HG02678 (cell line): ENCODE results near the gene WDR74.
A peak's percentile ranks its signal among the peaks of the same experiment; 100 is the strongest.
"Not testable (repeated sequence)": the region's sequence is repeated elsewhere in the genome, so short reads cannot be mapped to it uniquely, and the experiment has no call there.

Source experiments
- ATAC-seq: cut with Tn5 transposase; IDR thresholded peaks from one replicate; pipeline ENCODE4 v1.9.1; 2021; ENCODE audit warnings: mild to moderate bottlenecking, moderate library complexity; ENCODE audit not compliant: unreplicated experiment

Gene WDR74

DNA sequence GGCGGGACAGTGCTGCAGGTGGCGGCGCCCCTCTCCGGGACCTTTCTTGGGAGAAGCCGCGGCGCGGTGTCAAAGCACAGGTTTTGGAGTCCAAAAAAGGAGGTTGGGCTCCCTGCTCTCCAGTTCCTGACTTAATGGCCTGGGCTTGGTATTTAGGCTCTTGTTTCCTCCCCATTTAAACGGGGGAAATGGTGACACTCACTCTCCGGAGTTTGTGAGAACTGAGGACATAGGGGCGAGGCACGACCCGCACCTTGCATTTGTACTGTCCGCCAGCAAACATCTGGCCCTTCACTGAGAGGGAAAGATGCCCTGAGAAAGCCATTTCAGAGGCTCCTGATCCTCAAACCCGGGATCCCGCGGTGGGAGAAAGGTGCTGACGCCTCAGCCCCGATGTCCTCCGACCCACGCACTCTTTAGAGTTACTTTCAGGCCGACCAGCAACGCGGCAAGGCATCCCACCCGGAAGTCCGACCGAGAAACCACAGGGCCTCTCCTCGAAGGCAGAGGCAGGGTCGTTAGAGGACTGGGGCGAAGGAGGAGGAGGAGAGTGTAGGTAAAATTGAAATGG, 2.9 kb upstream of the WDR74 start:
- ATAC-seq, result no peak

DNA sequence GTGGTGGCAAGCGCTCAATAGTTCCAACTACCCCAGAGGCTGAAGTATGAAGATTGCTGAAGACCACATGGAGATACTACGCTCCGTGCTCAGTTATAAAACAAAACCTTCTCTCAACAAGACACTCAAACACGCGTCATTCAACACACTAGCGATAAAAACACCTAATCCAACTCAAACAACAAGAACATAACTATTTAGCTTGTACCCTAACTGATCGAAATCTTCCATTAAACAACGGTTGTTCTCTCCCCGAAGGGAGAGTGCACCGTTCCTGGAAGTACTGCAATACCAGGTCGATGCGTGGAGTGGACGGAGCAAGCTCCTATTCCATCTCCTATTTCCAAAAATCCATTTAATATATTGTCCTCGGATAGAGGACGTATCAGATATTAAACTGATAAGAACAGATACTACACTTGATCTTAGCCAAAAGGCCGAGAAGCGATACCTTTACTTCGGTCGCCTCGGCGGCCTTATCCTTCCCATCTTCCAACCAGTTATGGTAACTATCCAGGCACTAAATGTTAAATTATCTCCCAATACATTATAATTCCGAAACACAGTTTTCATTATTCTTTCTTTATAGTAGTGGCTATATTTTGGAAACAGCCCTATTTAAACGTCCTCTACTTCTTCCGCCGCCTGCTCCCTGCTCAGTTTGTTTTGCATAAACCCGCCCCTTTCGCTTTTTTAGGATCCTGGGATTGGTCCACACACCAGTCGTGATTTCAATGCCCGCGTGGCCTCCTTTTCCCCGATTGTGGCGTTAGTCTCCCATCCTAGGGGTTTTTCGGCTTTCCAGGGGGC, 2.2 kb upstream of the WDR74 start:
- peak; percentile 55 for ATAC-seq

DNA sequence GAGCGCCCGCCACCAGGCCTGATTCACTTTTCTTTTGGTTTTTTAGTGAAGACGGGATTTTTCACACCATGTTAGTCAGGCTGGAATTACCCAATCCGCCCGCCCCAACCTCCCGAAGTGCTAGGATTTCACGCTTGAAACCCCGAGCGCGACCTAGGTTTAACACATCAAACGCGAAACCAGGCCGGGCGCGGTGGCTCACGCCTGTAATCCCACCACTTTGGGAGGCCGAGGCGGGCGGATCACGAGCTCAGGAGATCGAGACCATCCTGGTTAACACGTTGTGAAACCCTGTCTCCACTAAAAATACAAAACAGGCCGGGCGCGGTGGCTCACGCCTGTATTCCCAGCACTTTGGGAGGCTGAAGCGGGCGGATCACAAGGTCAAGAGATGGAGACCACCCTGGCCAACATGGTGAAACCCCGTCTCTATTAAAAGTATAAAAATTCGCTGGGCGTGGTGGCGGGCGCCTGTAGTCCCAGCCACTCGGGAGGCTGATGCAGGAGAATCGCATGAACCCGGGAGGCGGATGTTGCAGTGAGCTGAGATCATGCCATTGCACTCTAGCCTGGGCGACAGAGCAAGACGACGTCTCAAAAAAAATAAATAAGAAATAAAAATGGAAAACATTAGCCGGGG, 1.5 kb upstream of the WDR74 start:
- ATAC-seq, result not testable (repeated sequence)

DNA sequence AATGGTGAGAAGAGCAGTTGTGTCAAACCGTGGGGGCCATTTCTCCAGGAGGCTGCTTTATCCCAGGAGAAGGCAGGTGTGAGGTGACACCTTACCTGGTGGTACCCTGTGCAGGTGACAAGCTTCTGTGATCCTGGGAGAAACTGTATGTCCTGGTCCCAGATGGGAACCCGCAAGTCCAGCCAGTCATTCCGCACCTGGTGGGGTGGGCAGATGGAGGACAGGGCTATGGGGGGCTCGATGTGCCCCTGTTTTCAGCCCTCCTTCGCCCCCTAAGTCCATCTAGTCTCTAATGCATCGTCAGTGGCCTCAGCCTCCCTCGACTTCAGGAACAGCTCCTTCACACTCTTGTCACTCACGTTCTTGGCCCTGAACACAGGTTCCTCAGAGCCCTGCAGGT, 4.1 kb downstream of the WDR74 start:
- ATAC-seq, result no peak

DNA sequence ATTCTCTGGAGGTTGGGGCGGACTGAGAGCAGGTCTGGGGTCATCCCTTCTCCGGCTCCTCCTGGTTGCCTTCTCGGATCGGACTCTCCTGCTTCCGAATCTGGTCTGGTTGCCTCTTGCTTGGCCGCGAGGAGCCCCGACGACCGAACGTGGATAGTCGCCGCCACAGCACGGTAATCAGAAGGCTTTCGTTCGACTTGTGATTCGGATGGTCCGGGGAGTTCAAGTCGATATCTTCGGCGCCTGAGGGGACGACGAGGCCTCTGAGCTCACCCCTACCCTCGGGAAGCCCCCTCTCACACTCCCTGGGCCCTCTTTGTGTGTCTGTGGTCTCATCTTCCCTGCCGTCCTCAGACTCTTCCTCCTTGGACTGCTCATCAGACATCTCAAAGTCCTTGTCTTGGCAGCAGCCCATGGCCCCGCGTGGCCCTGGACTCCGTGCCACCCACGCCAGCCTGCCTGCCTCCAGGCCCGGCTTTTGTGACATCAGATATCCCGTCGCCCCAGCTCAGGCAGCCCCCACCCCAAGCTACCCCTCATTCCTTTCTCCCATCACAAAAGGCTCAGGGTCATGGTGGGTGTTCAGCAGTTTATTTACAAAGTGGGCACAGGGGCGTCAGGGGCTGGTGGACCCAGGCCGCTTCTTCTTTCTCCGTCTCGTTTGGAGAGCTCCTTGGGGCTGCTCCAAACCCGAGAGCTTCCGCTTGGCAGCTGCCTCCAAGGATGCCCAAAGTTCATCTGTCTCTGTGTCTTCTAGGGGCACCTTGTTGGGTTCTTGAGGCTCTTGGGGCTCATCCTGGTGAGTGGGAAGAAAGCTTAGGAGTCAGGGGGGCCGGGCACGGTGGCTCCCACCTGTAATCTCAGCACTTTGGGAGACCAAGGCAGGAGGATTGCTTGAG, 6.8 kb downstream of the WDR74 start, which contains the start of gene TEX54:
Gene TEX54, minus strand, starts transcription at position 506 of the 899 bp plus-strand sequence.
- ATAC-seq, result peak; percentile 15

DNA sequence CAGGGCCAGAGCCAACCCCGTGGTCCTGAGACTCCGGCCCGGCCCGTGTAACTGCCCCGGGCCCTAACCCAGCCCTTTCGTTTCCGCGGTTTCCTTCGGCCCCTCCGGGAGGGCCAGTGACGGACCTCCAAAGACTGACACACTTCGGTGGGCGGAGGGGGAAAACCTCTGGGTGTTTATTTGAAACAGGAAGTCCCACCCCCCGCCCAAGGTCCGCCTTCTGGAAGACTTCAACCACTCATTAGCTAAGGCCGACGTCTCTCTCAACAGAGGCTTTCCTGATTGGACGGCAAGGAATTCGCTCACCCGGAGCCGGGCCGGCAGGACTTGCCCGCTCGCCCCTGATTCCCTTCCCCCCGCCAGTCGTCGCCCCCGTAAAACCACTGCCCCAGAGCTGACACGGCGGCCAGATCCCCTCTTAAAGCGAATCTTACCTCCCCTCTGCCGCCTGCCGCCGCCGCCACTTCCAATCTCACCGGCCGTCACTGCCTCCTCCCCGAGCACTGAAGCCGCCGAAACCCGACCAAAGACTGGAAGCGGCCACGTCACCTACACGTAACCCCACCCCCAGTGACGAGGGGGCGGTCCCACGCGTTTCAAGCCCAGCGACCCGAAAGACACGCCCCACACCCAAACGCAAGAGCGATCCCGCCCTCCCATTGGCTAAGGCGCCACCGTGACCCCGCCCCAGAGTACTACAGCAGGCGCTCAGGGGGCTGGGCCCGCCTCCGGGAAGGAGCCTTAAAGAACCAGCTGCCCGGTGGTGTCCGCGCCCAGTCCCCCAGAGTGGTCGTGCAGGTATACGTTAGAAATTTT, 7.7 kb downstream of the WDR74 start, which contains the start of gene STX5:
Gene STX5, minus strand, starts transcription at position 532 of the 816 bp plus-strand sequence. CDS start 808 bp downstream, outside the sequence.
- ATAC-seq, result peak; percentile 90

DNA sequence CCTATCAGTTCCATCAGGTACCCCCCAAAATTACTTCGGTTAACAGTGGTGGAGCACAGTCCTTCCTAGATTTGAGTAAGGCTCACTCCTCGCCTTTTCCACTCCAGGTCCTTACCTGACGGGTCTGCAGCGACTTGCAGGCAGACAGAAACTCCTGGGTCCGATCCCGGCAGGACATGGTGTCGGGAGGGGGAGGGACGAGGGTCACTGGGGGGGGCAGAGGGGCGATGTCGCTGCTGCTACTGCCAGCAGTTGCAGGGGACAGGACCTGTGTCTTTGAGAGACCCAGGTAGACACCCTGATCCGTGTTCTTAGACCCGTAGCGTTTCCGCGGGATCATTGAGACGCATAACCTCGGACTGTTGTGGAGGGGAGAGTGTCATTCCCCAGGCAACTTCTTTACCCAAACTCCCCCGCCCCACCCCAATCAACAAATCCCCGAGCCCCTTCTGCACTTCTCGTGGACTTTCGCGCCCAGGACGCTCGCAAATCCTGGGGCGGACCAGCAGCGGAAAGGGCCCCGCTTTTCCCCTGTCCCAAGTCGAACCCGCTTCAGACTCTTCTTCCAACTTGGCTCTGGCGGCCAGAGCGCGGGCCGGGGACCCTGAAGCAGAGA, 8.4 kb downstream of the WDR74 start:
- no peak for ATAC-seq

DNA sequence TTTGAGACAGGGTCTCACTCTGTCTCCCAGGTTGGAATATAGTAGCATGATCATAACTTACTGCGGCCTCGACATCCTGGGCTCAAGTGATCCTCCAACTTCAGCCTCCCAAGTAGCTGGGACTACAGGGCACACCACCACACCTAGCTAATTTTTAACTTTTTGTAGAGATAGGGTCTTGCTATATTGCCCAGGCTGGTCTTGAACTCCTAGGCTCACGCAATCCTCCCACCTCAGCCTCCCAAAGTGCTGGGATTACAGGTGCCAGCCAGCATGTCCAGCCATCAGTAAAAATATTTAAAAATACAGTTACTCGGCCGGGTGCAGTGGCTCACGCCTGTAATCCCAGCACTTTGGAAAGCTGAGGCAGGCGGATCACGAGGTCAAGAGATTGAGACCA, 11.3 kb downstream of the WDR74 start:
- not testable (repeated sequence) for ATAC-seq

DNA sequence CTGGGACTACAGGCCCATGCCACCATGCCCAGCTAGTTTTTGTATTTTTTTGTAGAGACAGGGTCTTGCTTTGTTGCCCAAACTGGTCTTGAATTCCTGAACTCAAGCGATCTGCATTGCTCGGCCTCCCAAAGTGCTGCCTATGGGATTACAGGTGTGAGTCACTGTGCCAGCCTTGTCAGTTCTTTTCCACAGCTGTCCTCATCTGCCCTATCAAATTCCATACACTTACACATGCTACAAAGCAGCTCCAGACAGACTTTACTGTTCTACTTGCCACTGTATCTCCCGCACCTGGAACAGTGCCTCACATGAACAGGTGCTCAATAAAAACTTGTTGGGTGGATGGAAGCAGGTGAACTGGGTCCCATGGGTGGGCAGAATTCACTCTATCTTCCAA, 15.7 kb downstream of the WDR74 start:
- no peak for ATAC-seq

DNA sequence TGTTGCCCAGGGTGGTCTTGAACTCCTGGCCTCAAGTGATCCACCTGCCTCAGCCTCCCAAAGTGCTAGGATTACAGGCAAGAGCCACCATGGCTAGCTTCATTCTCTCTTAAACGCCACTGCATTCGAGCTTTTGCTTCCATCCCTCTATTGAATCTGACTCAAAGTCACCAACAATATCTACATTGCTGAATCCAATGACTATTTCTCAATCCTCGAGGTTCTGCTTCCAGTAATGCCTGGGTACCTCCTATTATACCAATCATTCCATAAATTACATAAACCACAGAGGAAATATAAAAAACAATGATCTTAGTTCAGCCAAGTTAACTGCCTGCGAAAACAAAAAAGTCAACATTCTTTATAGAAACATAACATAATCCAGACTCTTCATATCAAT, 22.3 kb downstream of the WDR74 start:
- no peak for ATAC-seq

DNA sequence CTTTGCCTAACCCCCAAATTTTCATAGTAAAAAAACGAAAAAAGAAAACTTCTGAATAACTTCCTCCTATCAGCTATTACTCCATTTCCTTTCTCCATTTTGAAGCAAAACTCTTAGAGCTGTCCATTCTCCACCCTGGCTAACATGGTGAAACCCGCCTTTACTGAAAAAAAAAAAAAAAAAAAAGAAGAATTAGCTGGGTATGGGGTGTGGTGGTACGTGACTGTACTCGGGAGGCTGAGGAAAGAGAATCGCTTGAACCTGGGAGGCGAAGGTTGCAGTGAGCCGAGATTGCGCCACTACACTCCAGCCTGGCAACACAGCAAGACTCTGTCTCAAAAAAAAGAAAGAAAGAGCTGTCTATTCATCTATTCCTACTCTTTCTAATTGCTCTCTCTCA, 22.8 kb downstream of the WDR74 start:
- ATAC-seq, result no peak

DNA sequence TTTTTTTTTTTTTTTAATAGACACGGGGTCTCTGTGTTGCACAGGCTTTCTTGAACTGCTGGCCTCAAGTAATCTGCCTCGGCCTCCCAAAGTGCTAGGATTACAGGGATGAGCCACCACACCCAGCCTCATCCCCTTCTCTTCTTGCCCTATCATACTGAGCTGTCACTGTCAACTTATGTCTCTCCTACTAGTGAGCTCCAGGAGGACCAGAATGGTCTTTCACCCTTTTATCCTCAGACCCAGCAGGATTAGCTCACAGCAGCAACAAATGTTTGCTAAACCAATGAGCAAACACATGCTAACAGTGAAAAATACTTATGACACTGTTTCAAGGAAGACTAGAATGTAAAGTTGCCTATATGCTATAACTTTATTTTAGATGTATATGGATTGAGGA, 27.7 kb downstream of the WDR74 start:
- ATAC-seq, result no peak

DNA sequence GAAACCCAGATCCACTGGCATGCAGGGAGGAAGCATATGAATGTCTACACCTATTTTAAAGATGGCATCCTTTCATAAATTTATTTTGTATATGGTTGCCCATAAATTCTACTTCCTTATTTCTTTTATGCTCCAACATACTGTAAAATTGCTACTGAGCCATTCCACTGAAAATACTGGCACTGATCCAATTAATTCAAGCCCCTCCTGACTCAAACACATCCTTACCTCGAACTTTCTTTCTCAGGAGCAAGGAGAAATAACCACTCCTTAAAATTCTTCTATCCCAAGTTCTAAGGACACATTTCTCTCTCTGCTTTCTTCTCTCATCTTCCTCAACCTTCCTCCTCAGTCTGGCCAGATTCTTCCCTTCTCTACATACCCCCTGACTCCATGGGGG, 28.6 kb downstream of the WDR74 start:
- no peak for ATAC-seq

DNA sequence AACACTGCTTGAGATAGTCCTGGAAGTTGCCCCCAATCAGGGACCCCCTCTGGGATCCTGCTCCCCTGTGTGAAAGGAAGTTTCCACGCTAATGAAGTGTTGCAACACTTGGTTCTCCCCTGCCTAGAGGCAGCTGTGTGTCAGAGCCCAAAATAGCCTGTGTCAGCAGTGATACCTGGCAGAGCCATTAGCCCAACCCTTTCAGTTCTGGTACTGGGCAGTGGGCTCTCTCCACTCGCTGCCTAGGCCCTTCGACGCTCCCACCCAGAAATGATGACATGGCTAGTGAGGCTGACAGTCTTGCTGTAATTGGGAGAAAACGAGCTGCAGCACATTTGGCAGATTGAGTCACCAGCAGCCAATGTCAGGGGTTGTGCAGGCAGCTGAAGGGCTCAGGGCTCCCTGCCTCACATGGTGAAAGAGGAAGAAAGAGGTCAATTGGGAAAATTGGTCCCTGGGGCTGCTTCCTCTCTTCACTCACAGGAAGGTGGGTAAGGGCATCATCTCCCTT, 32.7 kb downstream of the WDR74 start:
- ATAC-seq, result no peak

DNA sequence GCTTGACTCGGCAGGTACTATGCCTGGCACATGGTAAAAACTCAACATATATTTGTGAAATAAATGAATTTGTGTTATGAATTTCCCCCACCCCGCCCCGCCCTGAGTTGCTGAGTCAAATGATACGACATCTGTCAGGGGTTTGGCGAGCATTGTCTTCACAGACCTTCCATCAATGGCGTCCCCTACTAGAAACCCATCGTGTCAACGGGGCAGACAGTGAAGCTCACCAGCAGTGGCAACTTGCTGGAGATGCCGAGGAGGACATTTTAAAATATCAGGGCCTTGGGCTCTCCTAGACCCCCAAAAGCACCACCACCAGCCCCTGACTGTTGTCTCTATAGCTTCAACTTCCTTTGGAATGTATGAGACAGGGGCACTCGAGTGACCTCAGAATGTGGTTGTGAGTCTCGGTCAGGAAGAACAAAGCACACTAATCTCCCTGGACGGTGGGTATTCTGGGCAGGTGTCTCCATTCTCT, 33.4 kb downstream of the WDR74 start:
- ATAC-seq, result no peak

DNA sequence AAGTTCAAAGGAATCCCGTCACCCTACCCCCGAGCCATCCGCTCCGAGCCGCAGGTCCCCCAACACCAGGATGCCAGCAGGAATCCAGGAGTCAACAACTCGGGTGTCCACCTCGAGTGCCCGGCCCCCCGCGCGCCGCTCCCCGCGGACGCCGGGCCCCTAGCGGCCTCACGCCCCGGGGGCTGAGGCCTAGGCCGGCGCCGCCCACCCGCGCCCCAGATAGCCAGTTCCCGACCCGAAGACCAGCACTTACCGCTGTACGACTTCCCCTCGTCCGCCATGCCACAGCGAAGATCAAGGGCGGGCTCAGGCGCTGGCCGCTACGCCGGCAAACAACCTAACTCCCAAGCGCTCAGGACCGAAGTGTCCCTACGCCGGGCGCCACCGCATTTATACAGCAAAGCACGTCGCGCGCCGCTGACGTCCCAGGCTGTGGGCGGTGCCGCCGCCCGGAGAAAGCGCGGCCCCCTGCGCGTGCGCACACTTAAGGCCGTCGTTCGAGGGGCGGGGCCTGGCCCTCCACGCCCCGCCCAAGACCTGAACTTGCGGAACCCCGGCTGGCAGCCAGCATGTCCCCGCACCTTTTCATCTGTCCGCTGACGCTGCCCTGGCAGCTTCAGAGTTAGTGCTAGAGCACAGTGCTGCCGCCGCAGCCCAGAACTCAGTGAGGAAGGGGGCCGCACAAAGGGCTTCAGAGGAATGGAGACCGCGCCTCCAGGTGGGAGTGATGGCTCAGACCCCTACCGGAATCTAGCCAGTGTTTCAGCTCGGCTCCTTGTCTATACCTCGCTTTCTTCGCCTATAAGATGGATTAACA, 34.1 kb downstream of the WDR74 start, which contains the start of gene NXF1:
Gene NXF1, minus strand, starts transcription at position 365 of the 817 bp plus-strand sequence. Its CDS starts 84 bp downstream, at position 281.
- ATAC-seq, result peak; percentile 87

DNA sequence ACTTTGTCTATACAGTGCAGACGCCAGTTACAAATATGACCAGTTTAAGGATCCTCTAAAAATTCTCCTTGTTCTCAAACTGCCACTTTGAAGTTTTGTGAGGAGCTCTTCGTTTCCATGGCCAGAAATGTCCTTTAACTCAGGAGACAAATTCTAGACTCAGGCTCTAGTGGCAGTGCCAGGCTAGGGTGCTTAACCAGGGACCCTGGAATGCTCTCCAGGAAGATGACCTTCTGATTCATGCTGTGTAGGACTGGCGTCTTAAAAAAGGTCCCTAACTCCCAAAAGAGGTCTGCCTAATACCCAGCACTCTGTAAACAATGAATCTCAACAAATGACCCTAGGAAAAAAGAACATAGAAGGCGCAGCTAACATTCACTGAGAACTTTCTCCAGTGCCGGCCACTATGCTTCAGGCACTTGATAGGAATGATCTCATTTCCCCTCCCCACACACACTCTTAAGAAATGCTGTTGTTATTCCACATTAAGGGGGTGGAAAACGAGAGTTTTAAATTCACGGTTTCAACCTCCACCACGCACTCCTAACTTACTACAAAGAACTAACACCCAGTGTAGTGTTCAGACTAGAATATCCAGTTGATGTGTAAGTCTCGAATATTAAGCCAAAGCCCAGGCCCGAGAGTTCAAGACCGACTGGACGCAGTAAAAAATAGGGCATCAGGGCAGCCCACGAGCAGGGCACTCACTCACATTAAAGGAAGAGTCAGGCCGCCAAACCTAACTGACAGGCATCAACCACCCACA, 34.9 kb downstream of the WDR74 start:
- peak; percentile 3 for ATAC-seq

DNA sequence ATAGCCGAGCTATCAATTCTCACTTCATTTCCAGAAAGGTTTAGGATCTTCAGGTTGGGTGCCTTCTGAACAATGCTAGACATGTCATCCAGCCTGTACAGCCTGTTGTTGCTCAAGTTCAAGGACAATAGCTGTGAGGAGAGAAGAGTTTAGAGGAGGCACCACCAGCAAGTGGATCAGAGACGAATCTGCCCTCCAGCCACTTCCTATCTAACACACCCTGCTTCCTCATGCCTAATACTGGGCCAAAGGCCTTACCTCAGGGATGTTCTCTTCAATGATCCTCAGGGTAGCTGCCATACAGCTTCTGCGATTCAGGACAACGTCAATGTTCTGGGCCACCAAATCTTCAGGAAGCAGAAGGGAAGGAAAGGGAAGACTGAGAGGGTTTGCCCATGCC, 38.3 kb downstream of the WDR74 start:
- no peak for ATAC-seq
